GM12864 (cell line): ENCODE data around the gene SLC50A1.
"Not testable (repeated sequence)": the region's sequence is repeated elsewhere in the genome, so short reads cannot be mapped to it uniquely, and the experiment has no call there.

Experiments
- DNase-seq: peaks from one replicate; pipeline ENCODE4 v3.0.0-alpha.2; 2011; ENCODE audit warnings: low read depth
- H3K4me3 ChIP-seq: 2 replicates; pipeline ENCODE4 v1.5.1; 2011; ENCODE audit warnings: mild to moderate bottlenecking, low read depth, low read length, control low read depth
- TF ChIP-seq, protein P1 (sequence below): IDR thresholded peaks from 2 replicates; pipeline ENCODE4 v1.5.1; 2011; ENCODE audit warnings: low read depth, mild to moderate bottlenecking, moderate library complexity, low read length, control low read depth, inconsistent platforms; ENCODE audit errors: missing control alignments

The SLC50A1 gene

DNA sequence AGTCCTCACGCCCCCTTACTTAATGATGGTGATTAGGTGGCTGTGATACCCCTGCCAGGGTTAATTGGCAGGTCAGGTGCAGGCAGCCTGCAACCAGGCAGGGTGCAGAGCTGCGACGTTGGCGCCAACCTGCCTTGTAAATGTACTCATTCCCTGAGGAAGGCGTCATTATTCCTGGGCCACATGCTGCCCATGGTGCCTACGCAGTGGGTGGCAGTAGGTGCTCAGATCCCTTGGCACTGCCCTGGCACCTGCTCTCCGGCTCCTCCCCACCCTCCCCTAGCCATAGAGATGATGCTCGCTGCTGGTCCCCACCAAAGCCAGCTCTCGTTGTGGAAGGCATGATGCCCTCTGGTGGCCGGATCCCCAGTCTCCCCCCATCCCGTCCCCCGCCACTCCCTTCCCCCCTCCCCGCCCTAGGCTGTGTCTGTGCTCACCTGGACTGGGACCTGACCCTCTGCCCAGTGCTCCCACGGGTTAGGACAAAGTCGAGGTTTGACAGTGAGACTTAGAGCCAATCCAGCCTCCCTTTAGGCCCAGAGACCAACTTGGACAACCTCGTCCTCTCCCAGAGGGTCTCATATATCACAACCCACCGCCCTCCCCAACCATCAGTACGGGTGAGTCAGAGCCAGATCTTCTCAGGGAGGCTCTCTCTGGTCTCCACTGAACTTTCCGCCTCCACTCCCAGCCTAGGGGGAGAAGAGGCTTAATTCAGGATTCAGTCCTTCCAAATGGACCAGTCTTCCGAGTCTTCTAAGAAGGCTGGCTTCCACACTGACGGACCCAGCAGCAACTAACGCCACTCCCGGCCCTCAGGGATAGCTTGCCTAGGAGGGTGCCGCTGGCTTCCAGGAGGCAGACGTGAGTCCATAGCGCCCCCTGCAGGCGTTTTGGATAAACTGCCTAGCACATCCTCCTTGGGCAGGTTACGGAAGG is 31.8 kb downstream of the SLC50A1 start:
- H3K4me3 ChIP-seq = no peak overlapping the region
- TF ChIP-seq, protein P1, sequence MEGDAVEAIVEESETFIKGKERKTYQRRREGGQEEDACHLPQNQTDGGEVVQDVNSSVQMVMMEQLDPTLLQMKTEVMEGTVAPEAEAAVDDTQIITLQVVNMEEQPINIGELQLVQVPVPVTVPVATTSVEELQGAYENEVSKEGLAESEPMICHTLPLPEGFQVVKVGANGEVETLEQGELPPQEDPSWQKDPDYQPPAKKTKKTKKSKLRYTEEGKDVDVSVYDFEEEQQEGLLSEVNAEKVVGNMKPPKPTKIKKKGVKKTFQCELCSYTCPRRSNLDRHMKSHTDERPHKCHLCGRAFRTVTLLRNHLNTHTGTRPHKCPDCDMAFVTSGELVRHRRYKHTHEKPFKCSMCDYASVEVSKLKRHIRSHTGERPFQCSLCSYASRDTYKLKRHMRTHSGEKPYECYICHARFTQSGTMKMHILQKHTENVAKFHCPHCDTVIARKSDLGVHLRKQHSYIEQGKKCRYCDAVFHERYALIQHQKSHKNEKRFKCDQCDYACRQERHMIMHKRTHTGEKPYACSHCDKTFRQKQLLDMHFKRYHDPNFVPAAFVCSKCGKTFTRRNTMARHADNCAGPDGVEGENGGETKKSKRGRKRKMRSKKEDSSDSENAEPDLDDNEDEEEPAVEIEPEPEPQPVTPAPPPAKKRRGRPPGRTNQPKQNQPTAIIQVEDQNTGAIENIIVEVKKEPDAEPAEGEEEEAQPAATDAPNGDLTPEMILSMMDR = peak; percentile 92

DNA sequence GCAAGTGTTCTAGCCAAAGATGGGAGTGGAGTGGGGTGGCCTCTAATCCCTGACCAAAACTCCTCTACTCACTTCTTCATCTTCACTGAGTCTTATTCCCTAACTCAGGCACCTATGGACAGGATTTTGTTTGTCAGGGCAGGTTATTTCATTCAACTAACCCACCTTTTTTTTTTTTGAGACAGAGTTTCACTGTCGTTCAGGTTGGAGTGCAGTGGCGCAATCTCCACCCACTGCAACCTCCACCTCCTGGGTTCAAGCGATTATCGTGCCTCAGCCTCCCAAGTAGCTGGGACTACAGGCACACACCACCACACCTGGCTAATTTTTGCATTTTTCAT is 32.4 kb downstream of the SLC50A1 start:
- DNase-seq, H3K4me3 ChIP-seq: not testable (repeated sequence)

More for the DNA sequence above, 31.8 kb downstream of the SLC50A1 start:
- peak; percentile 51 for DNase-seq

DNA sequence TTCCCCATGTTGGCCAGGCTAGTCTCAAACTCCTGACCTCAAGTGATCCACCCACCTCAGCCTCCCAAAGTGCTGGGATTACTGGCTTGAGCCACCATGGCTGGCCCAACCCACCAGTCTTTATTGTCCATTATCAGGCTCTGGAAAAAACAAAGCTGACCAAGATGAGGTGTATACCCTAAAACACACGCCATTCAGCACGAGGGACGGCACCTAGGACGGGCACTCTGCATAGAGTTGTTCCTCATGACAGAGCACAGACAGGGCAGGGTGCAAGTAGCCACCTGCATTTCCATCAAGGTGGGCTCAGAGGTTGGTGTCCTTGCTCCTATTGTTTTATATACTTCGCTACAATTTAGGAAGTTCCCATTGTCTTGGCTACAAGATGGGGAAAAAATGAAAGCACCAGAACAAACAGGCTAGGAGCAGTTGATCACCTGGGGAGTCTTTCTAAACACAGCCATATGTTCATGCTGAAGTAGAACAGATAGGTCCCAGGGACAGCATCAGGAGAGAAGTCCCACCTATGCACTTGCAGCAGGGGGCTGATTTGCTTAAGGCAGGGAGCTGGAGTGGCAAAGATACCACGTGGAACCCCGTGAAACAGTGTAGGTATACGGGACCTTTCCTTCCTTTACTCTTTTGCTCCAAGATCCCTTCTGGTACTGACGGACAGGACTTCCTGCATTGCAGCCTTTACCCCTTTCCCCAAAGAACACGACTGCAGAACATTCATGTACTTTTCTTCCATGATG is 33.0 kb downstream of the SLC50A1 start:
- TF ChIP-seq, protein P1 = no peak
- no peak overlapping the region for H3K4me3 ChIP-seq
- no peak for DNase-seq

DNA sequence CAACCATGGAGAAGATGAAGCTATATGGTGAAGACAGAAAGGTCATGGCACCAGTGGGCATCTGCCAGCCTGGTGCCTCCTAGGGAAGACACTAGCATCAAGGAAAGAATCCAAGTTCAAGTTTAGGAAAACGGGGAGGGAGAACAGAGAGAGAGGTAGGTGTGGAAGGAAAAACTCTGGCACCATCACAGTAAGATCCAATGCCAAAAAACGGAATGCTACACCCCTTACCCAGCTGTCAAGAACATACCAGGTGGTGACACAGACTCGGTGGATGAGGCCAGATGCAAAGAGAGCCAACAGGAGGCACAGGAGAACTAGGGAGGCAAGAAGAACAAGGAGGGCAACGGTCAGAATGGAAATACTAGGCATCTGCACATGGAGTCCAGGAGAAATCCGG is 33.9 kb downstream of the SLC50A1 start:
- no peak for DNase-seq
- no peak overlapping the region for H3K4me3 ChIP-seq
- TF ChIP-seq, protein P1 = no peak

DNA sequence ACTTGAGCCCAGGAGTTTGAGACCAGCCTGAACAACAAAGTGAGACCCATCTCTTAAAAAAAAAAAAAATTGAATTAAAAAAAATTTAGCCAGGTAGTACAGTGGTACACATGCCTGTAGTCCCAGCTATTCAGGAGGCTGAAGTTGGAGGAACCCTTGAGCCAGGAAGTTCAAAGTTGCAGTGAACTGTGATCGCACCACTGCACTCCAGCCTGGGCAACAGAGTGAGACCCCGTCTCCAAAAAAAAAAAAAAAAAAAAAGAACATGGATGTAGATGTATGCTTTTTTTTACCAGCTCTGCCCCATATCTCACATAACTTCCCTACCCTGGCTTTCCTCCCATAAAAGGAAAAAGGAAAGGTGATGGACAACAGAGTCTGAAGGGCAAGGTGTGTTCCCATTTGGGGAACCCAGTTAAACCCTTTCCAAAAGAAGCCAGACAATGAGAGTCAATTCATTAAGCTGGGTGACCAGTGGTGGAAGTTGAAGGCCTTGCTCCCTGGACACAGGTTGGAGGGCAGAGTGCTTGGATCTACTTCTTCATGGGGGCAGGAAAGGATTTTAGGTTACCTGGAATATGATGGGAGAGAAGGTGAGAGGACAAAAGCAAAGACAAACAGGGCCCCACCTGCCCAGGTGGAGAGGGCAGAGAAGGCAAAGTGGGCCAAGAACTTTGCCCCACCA is 34.6 kb downstream of the SLC50A1 start:
- no peak for DNase-seq
- H3K4me3 ChIP-seq = no peak overlapping the region
- TF ChIP-seq, protein P1 = no peak

DNA sequence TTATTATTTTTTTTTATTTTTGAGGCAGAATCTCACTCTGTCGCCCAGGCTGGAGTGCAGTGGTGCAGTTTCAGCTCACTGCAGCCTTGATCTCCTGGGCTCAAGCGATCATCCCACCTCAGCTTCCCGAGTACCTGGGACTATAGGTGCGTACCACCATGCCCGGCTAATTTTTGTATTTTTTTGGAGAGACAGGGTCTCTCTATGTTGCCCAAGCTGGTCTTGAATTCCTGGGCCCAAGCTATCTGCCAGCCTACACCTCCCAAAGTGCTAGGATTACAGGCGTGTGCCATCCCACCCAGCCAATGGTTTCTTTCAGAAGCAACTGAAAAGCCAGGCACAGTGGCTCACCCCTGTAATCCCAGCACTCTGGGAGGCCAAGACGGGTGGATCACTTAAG is 35.2 kb downstream of the SLC50A1 start:
- TF ChIP-seq, protein P1 = no peak
- no peak for DNase-seq
- H3K4me3 ChIP-seq = no peak overlapping the region
